K562 (cell line): ENCODE measurements around the gene USP24. TPM values are rescaled to one million over a fixed set of nuclear protein-coding genes. Genes with fewer than 3 reads are reported as not detected.

Experiments
- CREB3L1 ChIP-seq: fragments of 450-650 bp; IDR thresholded peaks from 2 replicates; pipeline ENCODE4 v1.6.1; 2014; ENCODE audit warnings: low read depth, mild to moderate bottlenecking, moderate library complexity, borderline replicate concordance
- MGA ChIP-seq: fragments of 450-650 bp; IDR thresholded peaks from 2 replicates; pipeline ENCODE4 v1.6.1; 2016; ENCODE audit warnings: mild to moderate bottlenecking, moderate library complexity
- SNAPC5 ChIP-seq: fragments of 250-450 bp; sonication (Bioruptor Pico); IDR thresholded peaks from 2 replicates; pipeline ENCODE4 v1.8.0; 2021; ENCODE audit warnings: moderate library complexity, mild to moderate bottlenecking, inconsistent platforms
- TEAD4 ChIP-seq, 2 experiments: sonication (generic) in 1 of 2; formaldehyde crosslinking in 1 of 2; IDR thresholded peaks; 2 replicates each; pipeline versions ENCODE4 v1.6.1 to v1.8.0; 2012 to 2022; ENCODE audit warnings: borderline replicate concordance in 1 of 2, inconsistent platforms in 1 of 2, low read length in 1 of 2, mild to moderate bottlenecking in 1 of 2, missing genetic modification reagents in 1 of 2
- UBTF ChIP-seq, 2 experiments: IDR thresholded peaks; 2 replicates each; pipeline ENCODE4 v1.6.1; 2012; ENCODE audit warnings: improper control_type of control experiment in 2 of 2, low read depth in 2 of 2, low read length in 2 of 2, borderline replicate concordance in 1 of 2
- ZNF740 ChIP-seq, 3 experiments: fragments of 200-800 bp in 1 of 3; sonication (Bioruptor generic) in 1 of 3; sonication (generic) in 1 of 3; formaldehyde crosslinking in 1 of 3; IDR thresholded peaks; 2 replicates each; pipeline versions ENCODE4 v1.6.1 to v1.8.0; 2016 to 2022; ENCODE audit warnings: mild to moderate bottlenecking in 2 of 3, missing compliant biosample characterization in 2 of 3, missing genetic modification characterization in 2 of 3, missing genetic modification reagents in 1 of 3
- polyA plus RNA-seq, 8 experiments: library from polyadenylated mRNA; depleted of rRNA in 4 of 8; stranded (reverse) in 5 of 8; unstranded in 3 of 8; fragments of >200 nt; fragmentation: Nextera tagmentation in 2 of 8; fragmentation: Illumina TruSeq in 1 of 8; extraction: Ambion mirVana in 2 of 8; extraction: Trizol in 1 of 8; gene quantifications; 2 replicates each; pipeline versions ENCODE4 v1.2.1 to v1.2.3, GENCODE V29; 2011 to 2014; ENCODE audit warnings: inconsistent platforms in 1 of 8, missing spikeins in 1 of 8
- total RNA-seq, 7 experiments: library from RNA; depleted of rRNA in 6 of 7; stranded (reverse); fragments of >200 nt in 6 of 7; fragmentation: Illumina TruSeq in 2 of 7; extraction: Trizol in 2 of 7; gene quantifications; 2 replicates each; pipeline versions ENCODE4 v1.2.1 to v1.2.3, GENCODE V29; 2011 to 2021; ENCODE audit warnings: low replicate concordance in 1 of 7

The USP24 gene
- total and polyA plus RNA-seq, 9 of the 15 experiments (the other 6 are each of a cell fraction or from before 2014, with no cell fraction given), result 7.7 to 62.6 (median 36.8) TPM

GRCh38 chr1:55040083-55040932 is 174.9 kb downstream of the USP24 start (continued):
- TF ChIP-seq MGA (peak; percentile 14; the same call in 1 of the 2 replicates), TEAD4 (IDR thresholded peaks at IDR 0.05; ENCODE audit: low read length) (no peak), TEAD4 (CRISPR knock-in tag; IDR thresholded peaks at IDR 0.05; ENCODE audit: borderline replicate concordance) (no peak), CREB3L1 (no peak), UBTF (IDR thresholded peaks at IDR 0.05; ENCODE audit: borderline replicate concordance in 1 of 2, low read depth in 2 of 2, low read length in 2 of 2) (peak in 1 of 2 experiments; percentile 32; a peak in 1 of 4 replicates), SNAPC5 (CRISPR knock-in tag) (no peak), ZNF740 (CRISPR knock-in tag; IDR thresholded peaks at IDR 0.05) (no peak; the same call in 1 of the 2 replicates), ZNF740 (tag; IDR thresholded peaks at IDR 0.05) (no peak)
